Measurements from ENCODE around the gene UBAC2.

The UBAC2 gene

DNA sequence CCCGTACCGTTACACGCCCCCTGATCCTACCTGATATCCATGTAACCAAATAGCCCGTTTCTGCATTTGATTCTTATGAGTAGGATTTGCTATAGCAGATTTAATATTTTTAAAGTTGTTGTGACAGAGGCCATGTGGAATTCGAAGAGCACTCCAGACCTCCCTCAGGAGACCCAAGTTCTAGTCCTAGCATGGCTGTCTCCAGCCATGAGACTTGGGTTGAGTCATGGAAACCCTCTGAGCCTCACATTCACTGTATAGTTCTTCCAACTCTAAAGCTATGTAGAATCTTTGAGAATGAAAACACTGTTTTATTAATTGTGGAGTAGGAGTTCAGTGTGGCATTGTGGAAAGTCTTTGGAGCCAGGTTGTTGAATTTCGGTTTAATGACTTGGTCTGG lies 114.5 kb downstream of the UBAC2 start:
- DNase-seq = no peak

DNA sequence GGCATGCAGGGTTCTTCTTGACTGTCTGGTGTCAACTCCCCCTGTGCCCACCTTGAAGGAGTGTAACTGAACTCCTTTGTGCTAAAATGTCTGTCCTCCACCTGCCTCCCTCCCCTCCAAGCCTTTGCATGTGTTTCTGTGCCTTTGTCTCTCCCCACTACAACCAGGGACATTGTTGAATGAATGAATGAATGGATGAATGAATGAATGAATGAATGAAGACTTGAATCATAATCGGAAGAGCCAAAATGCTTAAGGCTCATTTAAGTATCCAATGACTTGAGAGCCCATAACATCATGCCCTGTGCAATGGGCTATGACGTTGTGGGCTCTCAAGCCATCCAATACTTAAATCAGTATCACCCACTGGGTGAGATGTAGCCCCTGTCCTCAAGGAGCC lies 115.6 kb downstream of the UBAC2 start:
- DNase-seq = no peak

DNA sequence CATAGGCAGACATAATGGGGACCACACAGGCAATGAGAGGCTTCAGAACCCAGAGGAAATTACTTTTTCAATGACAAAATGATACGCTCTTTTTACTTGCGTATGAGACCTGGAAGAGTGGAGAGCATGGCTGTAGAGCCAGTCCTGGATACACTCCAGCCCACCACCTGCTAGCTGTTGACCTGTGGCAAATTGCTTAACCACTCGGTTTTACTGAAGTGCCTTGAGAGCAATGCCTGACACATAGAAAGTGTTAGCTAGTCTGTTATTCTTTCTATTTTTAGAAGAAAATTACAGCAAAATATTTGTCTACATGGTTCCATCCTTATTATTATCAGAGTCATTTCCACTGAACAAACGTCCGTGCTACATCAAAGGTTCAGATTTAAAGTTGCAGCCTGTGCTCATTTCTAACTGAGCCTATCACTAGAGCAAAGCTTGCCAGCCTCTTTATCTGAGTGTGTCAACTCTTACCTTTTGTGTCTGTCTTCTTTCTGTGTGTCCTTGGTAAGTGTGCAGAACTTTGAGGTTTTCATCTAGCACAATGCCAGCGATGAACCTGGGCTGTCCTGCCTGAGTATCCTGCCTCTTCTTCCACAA lies 116.1 kb downstream of the UBAC2 start:
- no peak for DNase-seq

DNA sequence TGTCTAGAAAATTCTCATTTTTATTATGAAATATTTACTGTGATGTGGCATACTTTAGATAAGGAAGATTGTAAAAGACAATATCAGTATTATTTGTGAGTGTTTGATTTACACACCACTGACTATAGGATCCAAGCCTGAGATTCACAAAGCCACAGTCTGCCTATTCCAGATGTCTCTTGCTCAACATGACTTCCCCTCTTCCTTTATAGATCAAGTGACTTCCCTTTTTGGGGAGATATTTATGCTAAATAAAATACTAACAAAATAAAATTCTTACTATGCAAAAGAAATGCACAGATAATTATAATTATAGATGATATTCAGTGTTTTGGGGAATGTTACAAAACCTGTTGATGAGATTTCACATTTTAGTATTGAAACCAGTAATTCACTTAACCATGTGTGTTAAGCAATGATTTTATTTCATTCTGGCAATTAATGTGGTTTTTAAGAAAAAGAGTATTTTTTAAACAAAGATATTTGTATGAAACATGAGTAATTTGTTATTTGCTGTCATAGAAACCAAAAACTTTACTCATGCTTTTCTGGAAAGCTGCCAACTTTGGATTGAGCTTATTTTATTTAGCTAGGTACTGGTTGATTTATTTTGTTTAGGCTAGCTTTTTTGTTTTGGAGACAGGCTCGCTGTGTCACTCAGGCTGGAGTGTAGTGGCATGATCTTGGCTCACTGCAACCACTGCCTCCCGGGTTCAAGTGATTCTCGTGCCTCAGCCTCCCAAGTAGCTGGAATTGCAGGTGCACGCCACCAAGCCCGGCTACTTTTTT lies 120.2 kb downstream of the UBAC2 start:
- no peak for DNase-seq

DNA sequence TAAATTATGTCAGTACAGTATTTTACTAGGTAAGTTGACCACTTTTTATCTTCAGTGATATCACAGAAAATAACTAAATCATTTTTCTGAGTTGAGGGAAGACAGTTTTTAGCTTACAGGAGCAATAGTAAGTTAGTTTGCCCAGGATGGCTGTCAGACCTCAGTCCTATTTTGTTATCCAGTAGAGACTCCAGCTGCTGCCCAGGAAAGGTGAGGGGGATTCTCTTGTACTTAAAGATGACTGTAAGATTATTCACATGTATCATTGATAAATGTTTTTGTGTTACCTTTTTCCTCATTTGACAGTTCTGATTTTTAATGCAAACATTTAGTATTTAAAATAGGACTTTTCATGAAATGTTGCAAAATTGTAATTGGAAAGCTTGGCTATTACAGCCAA lies 121.1 kb downstream of the UBAC2 start:
- DNase-seq = no peak

DNA sequence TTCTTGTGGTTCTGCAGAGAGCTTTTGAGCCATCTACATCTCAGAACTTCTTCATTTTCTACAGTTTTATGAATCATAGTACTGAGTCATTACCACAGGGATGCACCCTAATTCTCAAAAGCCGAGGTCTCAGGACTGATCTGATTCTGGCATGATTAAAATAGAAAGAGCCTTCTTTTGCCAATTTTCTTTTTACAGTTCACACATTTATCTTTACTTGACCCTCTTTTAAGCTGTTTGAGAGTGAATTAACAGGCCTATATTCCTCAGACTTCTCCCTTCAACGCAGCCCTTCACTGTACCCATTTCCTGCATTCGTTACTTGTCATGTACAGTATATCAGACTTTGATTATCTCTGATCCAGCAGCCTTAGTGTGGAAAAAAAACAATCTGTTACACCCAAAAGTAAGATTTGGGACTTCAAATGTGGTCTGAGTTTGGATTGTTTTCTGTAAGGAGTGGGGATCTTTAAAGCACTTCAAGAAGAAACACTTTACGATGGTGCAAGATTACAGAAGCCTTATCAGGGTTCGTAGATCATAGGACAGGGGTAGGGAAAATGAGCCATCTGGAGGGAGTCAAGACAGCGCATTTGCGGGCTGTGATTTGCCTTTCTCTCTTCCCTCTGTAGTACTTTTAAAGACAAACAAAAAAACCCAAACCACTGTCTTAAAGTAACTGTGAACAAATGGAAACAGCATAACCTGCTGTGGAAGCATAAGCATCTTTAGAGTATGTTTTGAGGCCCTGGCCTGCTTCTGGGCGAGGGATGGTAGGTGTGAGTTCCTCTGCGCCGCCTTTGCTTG lies 121.8 kb downstream of the UBAC2 start:
- no peak for DNase-seq

DNA sequence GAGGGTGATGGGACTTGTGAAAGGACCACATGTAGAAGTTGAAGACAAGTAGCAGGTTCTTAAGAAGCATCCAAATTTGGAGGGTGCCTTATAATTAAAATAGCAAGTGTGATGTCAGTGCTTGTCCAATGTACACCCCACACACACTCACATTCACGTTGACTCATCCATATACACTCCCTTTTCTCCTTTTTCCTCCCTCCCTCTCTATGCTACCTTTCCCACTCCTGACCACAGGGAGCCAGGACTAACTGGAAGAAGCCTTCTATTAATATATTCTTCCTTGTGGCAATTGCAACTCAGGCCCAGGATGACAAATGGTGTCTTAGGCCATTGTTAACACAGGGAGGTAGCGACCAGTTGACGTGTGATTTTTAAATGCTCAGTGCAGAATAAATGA lies 122.8 kb downstream of the UBAC2 start:
- DNase-seq = no peak

DNA sequence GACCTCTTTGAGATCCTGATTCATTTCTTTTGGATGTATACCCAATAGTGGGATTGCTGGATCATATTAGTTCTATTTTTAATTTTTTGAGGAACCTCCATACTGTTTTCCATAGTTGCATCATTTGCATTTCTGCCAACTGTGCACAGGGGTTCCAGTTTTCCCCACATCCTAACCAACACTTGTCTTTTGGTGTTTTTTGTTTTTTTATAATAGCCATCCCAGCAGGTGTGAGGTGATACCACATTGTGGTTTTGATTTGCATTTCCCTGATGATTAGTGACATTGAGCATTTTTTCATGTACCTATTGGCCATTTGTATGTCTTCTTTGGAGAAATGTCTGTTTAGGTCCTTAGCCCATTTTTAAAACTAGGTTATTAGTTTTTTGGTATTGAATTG lies 125.4 kb downstream of the UBAC2 start:
- DNase-seq = no peak

DNA sequence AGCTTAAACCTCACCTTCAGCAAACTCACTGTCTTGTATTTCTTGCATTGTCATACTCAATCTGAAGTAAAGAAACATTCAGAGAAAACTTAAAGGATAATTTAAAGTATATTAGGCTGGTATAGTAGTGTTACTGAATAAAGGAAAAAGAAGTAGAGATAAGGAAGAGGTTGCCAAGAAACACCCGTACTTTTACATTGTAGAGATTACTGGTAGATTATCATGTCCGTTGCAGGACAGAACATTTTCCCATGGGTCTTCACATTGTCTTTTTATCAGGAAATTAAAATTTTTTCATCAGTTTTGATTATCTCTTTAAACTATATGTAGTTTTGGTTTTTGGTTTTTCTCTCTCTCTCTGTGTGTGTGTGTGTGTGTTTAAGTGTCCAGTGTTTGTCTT lies 126.5 kb downstream of the UBAC2 start:
- no peak for DNase-seq

DNA sequence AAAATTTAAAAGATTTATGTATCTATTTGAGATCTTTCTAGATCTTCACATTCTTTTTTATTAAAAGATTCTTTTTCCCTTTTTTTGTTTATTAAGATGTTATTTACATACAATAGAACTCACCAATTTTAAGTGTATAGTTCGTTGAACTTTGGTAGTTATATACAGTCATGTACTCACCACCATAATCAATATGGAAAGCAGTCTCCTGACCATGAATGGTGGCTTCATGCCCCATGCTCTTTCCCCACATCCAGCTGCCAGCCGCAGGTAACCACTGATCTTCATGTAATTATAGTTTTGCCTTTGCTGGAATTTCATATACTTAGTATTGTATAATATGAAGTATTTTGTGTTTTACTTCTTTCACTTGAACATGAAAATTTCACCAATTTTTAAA lies 127.1 kb downstream of the UBAC2 start:
- no peak for DNase-seq

DNA sequence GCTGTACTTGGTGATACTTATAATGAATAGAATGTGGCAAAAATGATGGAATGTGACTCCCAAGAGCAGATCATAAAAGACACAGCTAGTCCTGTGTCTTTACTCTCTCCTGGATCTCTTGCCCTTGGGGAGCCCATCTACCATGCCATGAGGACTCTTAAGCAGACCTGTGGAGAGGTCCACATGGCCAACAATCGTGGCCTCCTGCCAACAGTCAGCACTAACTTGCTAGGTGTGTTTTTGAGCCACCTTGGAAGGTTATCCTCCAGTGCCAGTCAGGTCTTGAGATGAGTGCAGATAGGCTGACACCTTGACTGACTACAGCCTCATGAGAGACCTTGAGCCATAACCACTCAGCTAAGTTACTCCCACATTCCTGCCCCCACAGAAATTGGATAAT lies 128.8 kb downstream of the UBAC2 start:
- no peak for DNase-seq

DNA sequence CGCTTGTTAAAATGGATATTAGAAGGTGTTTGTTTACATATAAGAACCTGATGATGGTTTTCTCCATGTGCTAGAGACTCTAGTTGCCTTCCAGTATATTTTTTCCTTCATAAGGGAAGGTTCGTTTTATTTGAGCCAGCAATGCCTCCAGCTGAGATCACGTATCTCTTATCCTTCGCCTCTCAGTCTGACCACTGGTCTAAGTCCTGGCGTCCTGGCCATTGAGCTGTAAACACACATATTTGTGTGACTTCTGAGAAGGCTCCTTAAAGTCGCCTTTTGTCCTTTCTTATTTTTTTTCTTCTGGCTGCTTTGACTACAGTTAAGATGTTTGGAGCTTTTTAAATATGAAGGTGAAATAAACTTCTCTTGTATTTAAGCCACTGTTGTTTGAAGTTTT lies 130.3 kb downstream of the UBAC2 start:
- DNase-seq = no peak

DNA sequence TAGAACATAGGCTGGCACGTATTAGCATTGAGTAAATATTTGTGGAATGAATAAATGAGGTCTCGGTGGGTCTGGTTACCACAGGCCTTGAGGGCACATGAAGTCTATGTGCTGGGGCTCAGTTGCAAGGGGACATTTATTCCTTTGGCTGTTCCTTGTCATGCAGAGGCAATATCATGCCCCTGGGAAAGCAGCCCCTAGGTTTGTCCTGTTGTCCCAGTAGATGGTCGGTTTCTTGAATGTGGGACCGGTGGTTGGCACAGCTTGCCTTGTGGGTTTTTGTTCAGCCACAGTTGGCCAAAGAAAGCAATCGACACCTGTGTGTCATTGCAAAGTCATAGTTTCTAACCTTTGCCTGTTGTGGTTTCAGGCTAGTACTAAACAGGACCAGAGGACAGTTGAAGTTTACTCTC lies 131.2 kb downstream of the UBAC2 start:
- DNase-seq = no peak

DNA sequence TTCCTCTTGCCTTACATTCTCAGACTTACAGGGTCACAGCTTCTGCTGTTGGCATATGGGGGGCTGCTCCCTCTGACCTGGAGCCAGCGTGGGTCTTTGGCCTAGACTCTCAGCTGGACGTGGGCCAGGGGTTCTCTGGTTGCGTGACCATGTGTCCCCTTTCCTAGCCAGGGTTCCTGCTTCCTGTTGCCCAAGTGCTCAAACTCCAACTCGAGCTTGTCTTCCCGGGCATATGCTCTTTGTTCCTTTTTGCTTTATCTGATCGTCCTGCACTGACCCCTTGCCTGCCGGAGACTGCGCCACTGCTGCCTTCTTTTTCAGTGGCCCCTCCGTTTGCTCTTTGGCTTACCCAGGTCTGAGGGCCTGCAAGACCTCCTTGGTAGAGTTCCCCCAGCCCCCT lies 131.8 kb downstream of the UBAC2 start:
- DNase-seq = no peak

DNA sequence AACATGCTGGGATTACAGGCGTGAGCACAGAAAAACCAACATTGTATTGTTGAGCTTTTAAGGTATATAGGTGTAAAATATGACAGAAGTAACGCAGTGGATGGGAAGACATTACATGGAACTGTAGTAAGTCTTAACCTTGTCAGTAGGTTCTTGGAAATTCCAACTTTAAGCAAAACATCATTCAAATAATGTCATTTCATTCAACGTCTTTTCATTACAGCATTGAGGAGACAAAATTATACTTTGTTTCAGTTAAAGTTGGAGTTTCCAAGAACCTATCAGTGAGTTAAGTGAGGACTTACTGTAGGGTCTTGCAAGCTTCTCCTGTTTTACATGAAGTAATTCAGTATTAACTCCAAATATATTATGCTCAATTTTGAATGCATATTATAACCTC lies 133.6 kb downstream of the UBAC2 start:
- no peak for DNase-seq

DNA sequence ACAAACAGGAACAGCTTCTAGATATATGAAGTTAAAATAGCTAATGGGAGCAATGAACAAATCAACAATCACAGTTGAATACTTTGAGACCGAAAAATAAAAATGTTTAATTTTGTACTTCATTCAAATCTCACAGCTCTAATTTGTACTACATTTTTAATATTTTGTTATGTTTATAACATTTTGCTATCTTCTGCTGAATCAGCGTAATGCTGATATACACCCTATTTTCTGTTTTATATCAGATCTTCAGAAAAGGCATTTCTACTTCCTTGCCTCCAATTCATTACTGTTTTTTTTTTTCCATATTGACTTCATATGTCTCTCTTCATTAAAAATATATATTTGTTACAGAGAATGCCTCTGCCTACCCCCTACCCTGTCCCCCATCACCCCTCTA lies 134.4 kb downstream of the UBAC2 start:
- no peak for DNase-seq

DNA sequence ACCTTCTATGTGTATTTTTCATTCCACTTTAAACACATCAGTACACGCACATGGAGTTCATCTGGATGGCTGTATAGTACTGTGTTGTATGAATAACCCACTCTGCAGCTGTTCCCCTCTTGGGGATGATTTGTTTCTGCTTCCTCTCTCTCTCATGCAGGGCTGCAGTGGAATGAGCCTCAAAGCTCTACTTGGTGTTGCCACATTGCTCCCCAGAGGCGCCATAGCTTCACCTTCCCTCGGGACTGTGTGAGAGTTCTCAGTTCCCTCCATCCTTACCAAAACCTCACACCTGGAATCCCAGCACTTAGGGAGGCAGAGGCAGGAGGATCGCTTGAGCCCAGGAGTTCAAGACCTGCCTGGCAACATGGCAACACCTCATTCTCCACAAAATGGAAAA lies 134.9 kb downstream of the UBAC2 start:
- no peak for DNase-seq

DNA sequence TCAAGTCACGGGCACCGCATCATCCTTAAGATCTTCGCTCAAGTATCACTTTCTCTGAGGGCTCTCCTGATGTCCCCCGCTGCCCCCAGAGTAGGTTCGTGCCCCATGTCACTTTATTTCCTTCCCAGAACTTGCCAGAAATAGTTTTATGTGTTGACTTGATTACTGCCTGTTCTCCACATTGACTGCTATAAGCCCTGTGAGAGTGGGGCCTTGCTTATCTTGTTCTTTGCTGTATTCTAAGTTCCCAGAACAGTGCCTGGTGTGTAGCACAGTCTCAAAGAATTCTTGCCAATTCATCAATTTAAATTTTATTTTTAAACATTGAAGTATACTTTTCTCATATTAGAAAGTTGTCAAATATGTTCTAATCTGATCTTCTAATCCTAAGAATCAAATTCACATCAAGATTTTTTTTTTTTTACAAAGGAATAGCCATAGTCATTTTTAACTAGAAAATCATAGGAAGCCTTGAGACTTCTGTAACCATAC lies 138.6 kb downstream of the UBAC2 start:
- DNase-seq = no peak

DNA sequence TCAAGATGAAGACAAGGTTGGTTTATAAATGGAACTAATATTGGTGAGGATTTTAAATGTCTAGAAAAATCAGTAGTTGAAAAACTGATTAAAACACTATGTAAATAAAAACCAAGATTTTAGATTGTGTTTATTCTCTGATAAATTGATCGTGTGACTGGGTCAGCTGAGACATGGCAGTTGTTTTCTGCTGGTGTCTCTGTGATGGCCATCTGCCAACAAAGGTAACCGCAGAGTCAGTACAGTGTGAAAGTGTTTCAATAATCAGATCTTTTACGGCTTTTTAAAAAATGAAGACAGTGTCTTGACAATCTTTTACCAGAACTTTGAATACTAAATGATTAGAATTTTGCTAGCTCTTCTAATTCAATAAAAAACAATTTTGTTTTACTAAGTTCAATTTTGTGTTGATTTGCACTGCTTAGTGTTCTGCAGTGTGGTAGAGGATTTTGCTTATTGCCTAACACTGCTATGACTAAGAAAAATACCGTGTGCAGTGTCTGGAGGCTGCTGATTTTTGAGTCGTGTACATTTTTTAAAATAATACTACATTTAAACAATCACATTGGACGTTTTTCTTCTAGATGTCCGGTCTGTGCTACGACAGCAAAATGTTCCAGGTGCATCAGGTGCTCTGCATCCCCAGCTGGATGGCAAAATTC lies 139.2 kb downstream of the UBAC2 start:
- DNase-seq = peak in 1 of 2 experiments; percentile 52

DNA sequence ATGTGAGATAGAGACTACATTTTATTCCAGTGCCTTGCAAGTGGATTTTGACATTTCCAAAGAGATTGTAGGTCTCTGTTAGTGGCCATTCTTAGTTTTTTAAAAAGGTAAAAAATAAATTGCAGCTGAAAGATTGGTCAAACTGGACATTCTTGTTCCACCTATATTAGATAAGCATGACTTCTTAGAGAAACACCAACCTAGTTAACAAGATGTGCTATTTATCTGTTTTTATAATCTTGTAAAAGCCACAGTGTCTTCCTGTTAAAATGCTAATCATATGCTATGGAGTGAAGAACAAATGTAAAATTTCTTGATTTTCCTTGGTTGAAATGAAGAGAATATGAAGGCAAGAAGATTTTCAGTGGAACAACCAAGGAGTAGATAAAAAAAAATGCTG lies 140.0 kb downstream of the UBAC2 start:
- DNase-seq = no peak

DNA sequence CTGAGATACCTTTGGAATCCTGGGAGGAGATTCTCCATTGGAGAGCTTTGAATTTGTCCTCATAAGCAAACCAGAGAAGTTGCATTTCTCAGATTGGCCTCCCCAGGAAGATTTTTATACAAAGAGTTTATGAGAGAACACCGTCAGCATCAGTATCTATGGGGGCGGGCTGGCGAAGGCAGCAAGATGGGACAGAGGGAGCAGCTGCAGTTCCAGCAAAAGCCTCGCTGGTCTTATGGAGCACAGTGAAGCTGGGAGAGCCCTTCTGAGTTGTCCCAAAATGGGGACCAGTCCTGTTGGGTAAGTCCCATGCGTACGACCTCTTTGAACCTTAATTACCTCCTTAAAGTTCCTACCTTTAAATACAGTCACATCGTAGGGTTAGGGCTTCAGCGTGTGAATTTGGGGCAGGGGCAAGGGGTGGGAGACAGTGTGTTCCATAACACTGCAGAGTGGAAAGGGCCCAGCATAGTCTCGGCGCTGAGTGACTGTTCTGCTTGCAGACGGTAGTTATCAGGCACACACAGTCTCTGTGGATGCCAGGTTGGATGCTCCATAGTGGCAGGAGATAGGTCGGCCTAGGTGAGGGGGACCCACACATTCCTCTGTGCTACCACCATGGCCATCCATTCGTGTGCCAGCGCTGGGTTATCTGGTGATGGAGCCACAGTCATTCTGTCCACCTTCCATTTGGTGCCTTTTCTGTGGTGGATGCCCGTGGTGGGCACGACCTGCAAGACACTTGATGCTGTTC lies 141.5 kb downstream of the UBAC2 start:
- DNase-seq = no peak

DNA sequence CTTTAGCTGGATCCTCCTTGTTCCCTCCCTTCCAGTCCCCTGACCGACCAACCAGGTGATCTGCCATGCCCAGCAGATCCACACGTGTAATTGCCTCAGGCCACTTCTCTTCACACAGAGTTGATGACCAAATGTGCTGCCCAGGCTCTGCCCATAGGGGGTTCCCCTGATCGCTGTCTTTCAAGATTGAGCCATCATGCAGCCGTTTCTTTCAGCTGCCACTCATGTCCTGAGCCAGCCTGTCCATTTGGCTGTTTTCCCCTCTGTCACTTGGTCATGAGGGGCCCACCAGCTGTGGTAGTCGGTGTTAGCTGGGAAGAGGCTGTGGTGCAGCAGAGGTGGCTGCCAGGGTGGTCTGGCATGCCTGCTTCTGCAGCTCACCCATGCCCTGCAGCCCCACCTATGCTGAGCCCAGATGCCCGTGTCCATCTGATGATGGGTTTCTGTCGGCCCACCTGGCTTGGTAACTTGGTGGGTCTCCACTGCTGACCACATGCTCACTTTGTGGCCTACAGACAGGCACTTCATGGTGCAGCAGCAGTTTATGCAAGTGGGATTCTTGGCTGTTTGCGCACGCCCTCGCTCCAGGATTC lies 142.2 kb downstream of the UBAC2 start:
- no peak for DNase-seq

All from stimulated activated CD4-positive, alpha-beta T cell treated with anti-CD3 and anti-CD28 coated beads, Interleukin-4, amount 100 ng/mL, for 4 hours (primary cell).